Gastrocnemius medialis (tissue), 4 donors: Measurements from ENCODE around the gene PTPRQ.

ENCODE experiments used
- CTCF ChIP-seq, 5 experiments: fragments of 450-650 bp in 3 of 5; fragments of 200-600 bp in 2 of 5; sonication (generic) in 2 of 5; IDR thresholded peaks in 4 of 5; conservative IDR thresholded peaks in 1 of 5; 1 replicate in 4 of 5; 2 replicates in 1 of 5; pipeline ENCODE4 v1.5.1; 2016 to 2019; ENCODE audit warnings: antibody characterized with exemption in 5 of 5, mild to moderate bottlenecking in 3 of 5, moderate library complexity in 3 of 5
- POLR2A ChIP-seq, 2 donors: fragments of 450-650 bp; IDR thresholded peaks; one replicate each; pipeline ENCODE4 v1.6.1; 2017; ENCODE audit warnings: antibody characterized with exemption in 2 of 2, mild to moderate bottlenecking in 2 of 2, moderate library complexity in 2 of 2

DNA sequence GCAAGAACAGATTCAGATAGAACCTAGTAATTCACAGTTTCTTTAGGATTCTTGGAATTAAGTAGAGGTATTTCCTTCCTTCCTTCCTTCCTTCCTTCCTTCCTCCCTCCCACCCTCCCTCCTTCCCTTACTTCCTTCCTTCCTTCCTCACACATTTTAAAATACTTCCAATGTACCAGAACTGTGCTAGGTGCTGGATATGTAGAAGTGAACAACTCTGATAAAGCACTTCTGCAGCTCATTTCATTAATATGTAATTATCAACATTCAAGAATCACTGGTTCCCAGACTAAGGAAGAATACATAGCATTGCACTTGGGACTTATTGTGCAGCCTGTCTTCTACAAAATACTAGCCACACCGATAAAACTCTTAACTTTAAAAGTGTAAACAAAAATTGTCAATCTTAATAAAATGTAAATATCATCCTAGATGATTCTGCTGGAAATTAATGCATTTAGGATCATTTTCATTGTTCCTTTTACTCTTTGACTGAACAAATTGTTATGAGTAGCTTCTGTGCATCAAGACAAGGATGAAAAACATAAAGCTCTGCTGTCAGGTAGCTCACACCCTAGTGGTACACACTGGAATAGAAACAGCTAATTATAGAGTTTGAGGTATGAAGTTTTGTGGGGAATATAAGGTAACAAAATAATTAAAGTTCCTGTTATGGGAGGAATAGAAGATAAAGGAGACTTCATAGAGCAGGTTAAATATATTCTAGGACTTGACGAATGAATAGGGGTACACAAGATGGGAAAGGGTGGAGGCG lies 163.5 kb downstream of the PTPRQ start:
- TF ChIP-seq CTCF (IDR thresholded peaks at IDR 0.05 in 4 of 5, conservative IDR thresholded peaks at IDR 0.05 in 1 of 5) (peak in 1 of 5 experiments; percentile 36), POLR2A (IDR thresholded peaks at IDR 0.05) (no peak)
